HG03097 (cell line): Measurements from ENCODE around the gene MARCHF3.
A peak's percentile ranks its signal among the peaks of the same experiment; 100 is the strongest.
"Not testable (repeated sequence)": the region's sequence is repeated elsewhere in the genome, so short reads cannot be mapped to it uniquely, and the experiment has no call there.

ENCODE experiments used
- ATAC-seq: cut with Tn5 transposase; IDR thresholded peaks from one replicate; pipeline ENCODE4 v1.9.1; 2021; ENCODE audit not compliant: unreplicated experiment, low FRiP score

The MARCHF3 gene

DNA sequence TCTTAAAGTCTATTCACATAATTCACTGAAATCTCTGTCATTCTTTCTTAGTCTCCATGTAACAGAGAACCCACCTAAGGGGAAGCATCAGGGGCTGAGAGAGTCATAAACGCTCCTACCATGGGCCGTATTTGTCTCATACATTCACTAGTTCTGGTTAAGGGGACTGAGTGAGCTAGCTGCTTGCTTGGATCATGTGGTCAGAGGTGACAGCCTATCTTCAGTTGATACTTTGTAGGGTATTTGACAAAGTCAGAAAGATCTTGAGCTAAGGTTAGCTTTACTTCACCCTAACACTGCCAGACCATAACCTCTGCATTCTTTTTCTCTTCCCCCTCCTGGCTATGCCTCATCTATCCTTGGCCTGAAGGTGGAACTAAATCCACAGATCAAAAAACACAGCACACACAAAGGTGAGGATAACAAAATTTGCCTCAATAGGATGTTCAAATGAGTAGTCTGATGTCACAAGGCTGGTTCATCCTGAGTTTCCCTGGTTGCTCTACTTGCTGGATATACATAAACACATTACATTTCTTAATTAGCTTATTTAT is 66.5 kb downstream of the MARCHF3 start:
- ATAC-seq, result no peak

DNA sequence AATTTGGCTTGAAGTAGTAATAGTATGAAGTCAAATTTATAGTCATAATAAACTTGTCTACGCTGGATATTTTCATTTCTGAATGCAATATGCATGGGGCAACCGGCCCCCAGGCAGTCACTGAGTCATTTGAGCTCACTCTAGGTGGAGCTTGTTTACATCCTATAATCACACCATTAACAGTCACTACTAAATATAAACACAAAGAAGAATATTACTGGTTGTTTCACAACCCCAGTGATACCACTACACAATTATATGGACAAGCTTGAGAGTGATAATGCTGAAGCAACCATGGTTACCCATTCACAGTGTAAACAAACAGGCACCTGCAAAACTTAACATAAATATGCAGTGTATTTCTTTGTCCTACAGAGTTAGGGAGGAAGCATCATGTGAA is 68.7 kb downstream of the MARCHF3 start:
- no peak for ATAC-seq

DNA sequence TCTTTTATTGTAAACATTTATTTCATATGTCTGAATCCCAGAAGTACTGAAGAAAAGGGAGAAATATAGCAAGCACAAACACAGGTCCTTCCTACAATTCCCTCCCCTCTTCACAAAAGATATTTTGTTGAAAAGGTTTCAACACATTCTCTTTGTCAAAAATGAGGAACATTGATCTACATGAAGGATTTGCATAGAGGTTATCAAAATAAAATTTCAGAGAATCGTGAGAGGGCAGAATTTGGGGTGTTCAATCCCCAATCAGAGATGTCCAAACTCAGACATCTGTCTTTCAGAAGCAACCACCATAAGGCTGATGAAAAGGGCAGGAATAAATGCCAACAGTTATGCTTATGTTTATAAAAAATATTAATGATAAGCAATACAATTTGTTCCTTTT is 69.2 kb downstream of the MARCHF3 start:
- ATAC-seq, result no peak

DNA sequence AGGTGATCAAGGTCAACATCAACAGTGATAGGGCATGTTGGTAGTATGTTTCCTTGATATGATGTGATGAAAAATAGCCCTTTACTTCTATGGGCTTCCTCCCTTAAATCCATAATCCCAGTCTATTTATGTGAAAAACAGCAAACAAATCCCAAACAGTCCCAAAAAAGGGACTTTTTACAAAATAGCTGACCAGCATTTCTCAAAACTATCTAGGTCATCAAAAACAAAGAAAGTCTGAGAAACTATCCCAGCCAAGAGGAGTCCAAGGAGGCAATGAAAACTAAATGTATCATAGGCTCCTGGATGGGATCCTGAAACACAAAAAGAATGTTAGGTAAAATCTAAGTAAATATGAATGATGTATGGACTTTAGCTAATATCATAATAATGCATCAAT is 71.2 kb downstream of the MARCHF3 start:
- ATAC-seq, result no peak

DNA sequence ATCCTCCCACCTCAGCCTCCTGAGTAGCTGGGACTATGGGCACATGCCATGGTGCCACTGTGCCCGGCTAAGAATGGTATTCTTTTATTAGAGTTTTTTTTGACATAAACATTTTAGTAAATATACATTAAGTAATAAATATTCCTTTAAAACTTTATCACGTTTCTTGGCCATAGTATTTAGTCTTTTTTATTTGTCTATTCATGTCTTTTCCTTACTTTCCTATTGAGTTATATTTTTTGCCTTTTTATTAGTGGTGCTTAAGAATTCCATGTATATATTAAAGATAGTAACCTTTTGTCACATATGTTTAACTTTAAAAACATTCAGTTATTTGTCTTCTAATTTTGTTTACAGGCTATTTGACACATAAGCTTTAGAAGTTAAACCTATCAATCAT is 73.4 kb downstream of the MARCHF3 start:
- no peak for ATAC-seq

DNA sequence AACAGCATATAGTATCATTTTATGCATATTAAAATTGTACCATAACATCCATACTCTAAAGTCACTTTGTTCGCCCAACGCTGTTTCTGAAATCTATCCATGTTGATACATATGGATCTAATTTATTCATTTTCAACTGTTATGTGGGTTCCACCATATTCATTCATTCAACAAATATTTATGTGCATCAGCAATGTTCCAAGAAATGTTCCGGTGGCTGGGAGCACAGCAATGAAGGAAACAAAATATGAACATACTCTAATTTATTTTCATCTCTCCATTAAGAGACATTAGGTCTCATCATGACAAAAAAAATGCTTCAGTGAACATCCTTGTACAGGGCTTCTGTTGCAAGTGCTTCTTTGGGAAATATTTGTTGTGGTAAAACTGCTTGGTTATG is 75.4 kb downstream of the MARCHF3 start:
- no peak for ATAC-seq

DNA sequence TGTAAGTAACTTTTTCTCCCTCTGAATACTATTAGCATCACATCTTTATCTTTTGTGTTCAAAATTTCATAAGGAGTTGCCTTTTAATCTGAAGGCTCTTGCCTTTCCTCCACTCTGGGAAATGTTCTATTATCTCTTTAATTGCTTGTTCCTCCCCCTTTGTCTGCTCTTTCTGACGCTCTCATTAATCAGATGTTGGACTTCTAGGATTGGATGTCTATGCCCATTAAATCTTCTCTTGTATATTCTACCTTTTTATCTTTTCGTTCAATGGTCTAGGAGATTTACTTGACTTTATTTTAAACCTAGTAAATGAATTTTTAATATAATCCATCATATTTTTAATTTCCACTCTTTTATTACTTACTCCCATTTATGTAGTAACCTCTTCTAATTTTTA is 76.7 kb downstream of the MARCHF3 start:
- ATAC-seq, result no peak

DNA sequence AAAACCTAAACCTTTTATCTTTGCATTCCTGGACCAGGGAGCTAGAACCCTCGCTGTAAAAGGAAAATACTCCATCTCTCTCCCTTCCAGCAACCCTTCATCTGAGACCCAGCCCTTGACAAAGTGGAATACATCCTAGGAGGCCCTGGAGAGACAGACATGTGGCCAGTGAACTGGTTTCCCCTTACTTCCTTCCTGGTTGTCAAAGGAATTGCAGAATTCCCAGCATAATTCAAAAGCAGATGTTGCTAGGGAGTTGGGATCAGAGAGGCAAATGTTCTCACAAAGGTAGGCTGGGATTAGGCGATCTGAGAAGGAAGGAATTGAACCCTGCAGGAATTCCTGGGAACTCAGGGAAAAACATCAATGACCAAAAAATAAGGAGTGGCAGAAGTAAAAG is 80.9 kb downstream of the MARCHF3 start:
- no peak for ATAC-seq

DNA sequence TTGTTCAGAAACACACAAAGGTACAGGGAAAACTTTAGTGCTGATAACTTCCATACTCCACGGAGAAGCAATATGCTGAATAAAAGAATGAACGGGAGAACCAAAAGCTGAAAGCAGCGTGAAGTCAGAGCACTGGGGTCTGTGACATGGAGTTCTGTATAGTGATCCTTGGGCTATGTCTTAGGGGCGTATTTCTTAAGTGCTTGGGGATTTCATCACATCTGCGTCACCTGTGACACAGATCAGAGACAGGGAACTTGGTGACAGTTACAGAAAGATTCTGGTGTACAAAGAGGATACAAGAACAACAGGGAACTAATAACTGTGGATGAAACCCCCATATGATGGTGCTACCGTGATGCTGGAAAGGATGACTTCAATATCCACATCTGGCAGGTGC is 81.9 kb downstream of the MARCHF3 start:
- no peak for ATAC-seq

DNA sequence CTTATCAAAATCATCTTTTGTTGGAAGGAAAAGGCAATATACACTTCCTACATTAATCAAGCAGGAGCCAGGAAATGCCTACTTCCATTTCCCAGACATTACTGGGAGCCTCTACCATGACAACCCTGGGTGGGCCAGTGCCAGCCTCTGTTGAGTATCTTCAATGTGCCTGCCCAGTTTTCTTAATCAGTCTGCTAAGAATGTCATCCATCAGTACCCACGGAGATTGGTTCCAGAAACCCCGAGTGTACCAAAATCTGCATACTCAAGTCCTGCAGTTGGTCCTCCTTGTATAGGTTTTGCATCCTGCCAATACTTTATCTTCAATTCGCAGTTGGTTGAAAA is 82.4 kb downstream of the MARCHF3 start:
- ATAC-seq, result no peak

DNA sequence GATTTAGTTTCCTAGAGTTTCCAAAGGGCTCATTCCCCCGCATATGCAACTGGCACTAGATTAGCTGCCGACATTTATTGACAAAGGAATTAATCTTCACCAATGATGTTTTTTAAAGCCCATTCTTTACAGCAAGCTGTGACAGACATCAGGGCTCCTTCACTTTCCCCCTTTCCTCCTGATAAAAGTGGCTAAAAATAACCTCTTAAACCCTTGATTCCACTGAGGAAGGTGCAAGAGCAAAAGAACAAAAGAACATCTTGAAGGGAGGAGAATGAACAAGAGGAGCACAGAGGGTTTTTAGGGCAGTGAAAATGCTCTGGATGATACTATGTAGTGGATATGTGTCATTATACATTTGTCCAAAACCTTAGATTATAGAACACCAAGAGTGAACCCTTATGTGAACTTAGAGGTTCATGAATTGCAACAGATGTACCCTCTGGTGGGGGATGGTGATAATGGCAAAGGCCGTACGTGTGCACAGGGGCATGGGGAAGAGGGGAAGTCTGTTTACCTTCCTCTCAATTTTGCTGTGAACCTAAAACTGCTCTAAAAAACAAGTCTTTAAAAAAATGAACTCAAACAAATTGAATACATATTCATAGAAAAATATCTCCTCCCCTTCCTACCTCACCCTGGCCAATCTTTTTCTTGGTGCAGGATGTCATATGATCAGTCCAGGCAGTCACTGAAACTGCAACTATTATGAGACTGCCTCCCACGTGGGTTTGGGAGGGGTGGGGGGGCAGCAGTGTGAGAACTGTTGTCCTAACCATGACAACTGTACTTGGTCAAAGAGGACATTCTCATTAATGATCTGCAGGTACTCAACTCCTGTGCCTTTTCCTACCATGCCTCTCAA is 83.0 kb downstream of the MARCHF3 start:
- ATAC-seq, result peak; percentile 89

DNA sequence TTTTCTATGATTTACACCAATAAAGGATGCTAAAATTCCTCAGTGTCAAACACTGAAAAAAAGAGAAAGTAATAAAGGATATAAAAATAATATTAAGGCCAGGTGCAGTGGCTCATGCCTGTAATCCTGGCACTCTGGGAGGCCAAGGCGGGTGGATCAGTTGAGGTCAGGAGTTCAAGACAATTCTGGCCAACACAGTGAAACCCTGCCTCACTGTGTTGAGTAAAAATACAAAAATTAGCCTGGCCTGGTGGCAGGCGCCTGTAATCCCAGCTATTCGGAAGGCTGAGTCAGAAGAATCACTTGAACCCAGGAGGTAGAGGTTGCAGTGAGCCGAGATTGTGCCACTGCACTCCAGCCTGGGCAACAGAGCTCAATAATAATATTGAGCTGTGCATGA is 87.5 kb downstream of the MARCHF3 start:
- not testable (repeated sequence) for ATAC-seq

DNA sequence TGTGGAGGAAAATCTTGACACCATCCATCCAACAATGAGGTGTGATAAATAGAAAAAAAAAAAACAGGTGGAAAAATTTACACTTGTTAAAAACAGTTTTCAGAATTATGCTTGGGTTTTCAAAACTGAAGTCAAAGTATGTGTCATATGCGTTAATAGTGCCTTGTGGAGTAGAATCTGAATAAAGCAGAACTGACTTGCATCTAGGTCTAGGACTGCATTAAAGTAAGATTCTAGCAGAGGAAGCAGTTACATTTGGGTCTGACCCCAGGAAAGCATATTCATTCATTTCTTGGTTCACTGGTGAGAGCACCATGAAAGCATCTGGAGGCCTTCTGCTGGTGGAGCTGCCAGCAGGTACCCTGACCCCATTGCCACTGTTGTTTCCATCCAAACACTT is 89.0 kb downstream of the MARCHF3 start:
- ATAC-seq, result no peak

DNA sequence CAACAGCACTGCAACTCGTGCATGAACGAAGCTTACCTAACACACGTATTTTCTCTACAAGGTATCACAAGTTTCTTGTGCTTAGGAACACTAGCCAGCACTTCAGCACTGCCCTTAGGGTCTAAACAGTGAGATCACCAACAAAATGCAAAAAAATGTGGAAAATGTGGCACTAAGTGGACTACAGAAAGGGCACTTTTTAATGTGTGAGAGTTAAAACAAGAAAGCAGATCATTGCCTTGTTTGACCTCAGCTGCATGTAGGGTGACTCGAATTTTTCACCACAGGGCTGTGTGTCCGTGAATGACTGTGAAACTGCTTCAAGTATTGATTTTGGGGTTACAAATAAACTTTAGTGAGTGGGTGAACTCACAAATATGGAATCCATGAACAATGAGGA is 90.5 kb downstream of the MARCHF3 start:
- ATAC-seq, result no peak

DNA sequence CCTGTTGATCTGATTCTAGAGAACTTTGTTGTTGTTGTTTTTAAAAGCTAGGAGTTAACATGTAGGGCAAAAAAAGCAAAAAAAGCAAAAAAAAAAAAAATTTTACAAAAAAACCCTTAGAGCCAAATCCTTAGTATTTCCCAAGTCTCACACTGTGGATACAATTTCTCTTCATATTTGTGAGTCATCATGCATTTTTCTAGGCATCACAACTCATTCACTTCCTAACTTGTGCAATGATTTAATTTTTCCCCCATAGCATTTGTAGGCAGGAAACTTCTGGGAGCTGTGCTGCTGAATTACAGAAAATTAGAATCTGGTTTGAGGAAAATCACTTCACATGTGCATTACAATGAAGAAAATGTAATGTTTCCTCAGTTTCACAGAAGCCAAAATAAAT is 91.9 kb downstream of the MARCHF3 start:
- ATAC-seq, result no peak

DNA sequence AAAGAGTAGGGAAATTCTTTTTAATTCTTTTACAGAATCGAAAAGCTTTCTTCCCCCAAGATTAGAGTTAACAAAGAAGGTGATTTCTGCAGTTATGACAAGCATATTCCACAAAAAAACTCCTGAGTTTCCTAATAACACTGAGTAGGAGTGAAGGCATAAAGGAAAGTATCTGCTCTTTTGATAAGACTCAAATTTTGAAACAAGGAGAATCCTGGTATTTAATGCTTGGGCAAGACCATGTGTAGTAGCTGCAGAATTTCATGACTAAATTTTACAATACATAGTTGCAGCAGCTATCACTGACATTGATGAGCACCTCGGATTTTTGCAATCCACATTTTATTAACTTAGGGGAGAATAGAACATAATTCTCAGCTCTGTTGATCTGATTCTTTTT is 92.6 kb downstream of the MARCHF3 start:
- no peak for ATAC-seq

DNA sequence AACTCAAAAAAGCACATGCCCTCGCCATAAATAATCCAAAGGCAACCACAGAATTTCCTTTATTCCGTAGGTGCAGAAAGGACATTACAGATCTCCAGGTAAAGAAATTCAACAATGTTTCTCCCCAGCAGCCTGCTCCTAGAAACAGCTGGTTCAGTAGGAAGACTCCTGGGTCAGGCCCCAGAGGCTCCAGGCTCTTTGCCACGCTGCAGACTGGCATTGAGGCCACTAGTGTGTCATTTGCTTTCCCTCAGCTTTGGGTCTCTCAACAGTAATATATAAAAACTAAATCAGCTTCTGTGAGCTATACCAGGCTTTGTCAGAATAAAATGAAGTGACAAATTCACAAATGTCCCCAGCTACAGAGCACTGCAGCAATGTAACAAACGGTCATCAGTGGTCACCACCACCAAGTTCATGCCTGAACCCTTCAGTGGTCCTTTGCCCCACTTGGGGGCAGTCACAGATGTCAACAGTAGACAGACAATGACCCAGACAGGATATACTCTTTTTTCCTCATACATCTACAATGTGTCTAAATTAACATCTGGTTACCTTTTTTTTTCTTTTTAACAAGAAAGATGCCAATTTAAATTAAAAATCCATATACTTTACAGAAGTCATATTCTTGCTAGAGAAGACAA is 93.5 kb downstream of the MARCHF3 start:
- ATAC-seq, result no peak

DNA sequence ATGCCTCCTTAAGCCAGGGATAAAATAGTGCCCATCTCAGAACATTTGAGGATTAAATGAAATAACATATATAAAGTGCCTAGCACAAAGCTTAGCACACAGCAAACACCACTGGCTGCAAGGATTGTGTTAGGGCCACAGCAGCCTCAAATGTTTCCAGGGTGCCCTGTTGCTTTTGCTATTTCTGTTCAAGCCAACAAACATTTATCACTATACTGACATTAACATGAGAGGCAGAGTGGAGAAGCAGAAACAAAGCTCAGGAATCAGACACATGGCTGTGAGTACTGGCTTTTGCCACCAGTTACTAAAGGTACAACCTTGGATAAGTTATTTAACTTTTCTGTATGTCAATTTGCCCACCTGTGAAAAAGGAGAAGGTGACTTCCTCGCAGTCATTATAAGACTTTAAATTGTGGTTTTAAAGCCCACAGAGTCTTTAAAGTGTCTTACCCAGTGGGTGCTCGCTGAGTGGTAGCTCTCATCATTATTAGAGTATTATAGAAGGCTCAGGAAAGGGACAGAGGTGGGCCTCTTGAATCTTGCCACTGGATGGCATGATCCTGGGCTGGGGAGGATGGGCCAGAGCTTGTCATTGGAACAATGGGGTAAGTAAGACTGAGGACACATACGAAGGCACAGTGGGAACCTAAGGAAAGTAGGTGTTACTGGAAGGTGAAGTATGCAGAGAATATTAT is 98.2 kb downstream of the MARCHF3 start:
- ATAC-seq, result no peak

DNA sequence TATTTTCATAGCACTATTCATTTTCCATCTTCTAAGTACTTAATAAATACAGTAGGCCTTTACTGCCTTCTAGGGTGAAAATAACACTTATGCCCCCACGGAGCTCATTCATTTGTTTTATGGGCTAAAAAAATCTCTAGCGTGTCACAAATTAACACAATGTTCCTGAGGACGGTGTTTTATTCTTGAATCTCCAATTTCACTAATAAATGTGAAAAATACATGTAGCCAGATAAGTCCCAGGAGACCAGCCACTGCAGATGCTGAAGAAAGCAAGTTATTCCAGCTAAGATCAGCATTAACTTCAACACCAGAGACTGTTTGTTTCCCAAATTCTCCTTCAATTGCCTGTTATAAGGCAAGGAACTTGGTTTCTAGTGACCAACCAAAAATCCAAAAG is 102.3 kb downstream of the MARCHF3 start:
- no peak for ATAC-seq

DNA sequence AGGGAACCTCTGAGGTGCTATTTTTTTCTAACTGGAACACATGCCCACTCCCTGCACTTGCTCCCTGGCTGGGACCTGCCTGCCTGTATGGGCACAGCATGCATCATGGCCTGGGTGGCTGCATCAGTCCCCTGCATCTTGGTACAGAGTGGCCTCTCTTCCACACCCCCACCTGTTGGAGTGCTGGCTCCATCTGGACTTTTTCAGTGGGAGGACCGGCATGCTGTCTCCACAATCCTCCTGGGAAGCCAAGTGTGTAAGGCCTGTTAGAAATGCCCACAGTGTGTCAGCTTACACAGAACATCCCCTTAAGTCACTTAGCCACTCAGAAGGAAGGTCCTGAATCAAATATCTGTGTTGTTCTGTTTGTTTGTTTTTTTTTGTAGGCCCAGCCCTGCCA is 102.9 kb downstream of the MARCHF3 start:
- ATAC-seq, result no peak

DNA sequence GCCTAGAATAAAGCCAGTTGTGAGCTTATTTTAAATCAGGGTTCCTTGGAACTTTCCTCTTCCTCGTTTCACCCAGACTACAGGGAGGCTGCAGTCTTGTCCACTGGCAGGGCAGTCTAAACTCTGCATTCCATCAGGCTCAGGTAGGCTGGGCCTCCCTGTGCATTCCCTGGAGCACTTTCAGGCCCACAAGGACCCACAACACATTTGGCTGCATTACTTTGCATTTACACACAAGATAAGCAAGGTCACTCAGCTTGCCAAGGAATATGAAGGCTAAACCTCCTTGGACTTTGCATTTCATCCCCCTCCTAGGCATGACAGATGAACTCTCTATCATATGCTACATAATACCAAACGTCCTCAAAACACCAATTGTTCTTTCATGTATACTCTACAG is 104.2 kb downstream of the MARCHF3 start:
- no peak for ATAC-seq

DNA sequence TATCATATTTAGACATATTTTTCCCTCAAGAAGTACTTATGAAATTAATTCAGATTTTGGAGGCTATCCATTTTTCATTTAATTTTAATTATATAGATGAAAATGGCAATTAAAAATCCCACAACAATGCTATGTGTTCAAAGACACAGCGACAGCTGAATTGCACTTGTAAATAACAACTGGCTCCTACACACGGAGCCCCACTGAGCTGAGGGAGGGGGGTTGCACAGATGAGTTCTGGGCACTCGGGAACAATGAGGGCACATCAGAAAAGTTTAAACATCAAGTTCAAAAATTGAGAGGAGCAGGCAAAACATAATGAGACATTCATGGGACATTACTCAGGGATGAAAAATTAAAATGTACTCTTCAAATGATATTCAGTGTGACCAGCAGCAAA is 104.9 kb downstream of the MARCHF3 start:
- ATAC-seq, result no peak
